Measurements from ENCODE around the gene TPRKB.
"Not testable (repeated sequence)": the region's sequence is repeated elsewhere in the genome, so short reads cannot be mapped to it uniquely, and the experiment has no call there.

Gene TPRKB

DNA sequence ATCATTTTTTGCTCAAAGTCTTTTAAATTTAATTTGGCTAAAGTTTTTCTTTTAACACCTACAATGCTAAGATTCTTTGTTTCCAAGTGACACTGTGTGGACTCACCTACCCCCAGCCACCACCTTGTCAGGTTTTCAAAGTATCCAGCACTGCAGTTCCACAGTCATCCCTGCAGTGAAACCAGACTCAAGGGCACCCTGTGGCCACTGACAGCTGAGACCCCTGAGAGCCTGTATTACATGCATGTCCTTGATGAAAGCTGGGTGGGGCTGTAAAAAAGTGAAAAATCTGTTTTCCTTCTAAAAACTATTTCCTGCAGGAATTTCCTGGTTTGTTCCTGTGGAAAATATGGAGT, 19.9 kb downstream of the TPRKB start:
- no peak overlapping the region for H3K4me3 ChIP-seq (ENCODE audit: low read length)
- TF ChIP-seq ZNF274 (IDR thresholded peaks at IDR 0.05; ENCODE audit: low read depth, low read length) = no peak

DNA sequence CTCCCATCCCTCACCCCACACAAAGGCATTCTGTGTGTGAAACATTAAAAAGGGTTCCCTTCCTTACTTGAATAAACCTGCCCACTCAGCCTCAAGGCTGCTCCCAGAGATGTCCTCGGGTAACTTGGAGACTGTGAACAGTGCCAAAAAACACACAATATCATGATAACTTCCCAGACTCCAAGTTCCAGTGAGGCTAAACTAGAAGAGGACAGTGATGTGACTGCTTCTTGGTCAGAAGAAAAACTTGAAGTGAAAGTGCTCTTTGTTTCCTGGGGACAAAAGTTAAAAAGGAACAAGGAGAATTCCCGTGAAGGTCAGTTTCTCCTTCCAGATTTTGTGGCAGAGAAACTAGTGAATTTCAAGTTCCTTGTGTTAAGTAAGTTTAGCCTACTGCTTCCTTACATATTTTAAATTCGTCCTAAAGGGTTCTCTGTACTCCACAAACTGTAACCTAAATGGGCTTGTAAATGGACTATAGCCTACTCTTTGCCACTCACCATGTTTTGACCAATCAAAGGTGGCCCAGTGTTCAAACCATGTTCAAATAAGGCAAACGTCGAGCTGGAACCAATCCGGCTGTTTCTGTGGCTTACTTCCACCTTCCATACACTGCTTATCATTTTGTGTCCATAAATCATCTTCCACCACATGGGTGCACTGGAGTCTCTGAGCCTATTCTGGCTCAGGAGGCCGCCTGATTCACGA, 20.4 kb downstream of the TPRKB start:
- no peak overlapping the region for H3K4me3 ChIP-seq (ENCODE audit: low read length)
- TF ChIP-seq ZNF274 (IDR thresholded peaks at IDR 0.05; ENCODE audit: low read depth, low read length) = no peak

DNA sequence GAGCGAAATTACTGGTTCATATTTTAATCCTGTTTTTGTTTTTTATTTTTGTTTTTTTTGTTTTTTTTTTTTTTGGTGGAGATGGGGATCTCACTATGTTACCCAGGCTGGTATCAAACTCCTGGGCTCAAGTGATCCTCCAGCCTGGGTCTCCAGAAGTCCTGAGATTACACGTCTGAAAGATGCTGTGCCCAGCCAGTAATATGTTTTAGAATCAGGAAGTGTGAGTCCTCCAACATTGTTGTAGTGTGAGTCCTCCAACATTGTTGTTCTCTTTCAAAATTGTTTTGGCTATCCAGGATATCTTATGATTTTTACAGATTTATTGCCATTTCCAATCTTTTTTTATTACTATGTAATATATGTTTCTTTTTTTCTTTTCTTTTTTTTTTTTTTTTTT, 23.1 kb downstream of the TPRKB start:
- TF ChIP-seq ZNF274 (IDR thresholded peaks at IDR 0.05; ENCODE audit: low read depth, low read length) = peak; percentile 67
- no peak overlapping the region for H3K4me3 ChIP-seq (ENCODE audit: low read length)

DNA sequence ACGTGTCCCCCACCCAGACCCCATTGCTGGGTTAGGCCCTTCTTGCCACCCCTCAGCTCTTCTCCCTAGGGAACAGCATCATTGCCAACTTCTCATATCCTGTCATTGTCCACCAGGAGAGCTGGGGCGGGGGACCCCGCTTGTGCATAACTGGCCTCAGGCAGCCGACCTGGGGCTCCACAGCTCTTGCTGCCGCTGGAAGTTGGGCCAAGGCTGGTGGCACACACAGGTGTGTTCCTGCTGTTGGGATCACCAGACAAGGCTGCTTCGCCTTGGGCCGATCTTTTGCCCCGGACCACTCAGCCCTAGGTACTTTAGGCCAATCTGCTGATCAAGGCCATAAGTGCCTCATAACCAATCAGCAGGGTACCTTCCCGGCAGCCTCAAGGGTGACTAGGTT, 28.6 kb downstream of the TPRKB start:
- H3K4me3 ChIP-seq (ENCODE audit: low read length) = no peak overlapping the region
- TF ChIP-seq ZNF274 (IDR thresholded peaks at IDR 0.05; ENCODE audit: low read depth, low read length) = no peak

DNA sequence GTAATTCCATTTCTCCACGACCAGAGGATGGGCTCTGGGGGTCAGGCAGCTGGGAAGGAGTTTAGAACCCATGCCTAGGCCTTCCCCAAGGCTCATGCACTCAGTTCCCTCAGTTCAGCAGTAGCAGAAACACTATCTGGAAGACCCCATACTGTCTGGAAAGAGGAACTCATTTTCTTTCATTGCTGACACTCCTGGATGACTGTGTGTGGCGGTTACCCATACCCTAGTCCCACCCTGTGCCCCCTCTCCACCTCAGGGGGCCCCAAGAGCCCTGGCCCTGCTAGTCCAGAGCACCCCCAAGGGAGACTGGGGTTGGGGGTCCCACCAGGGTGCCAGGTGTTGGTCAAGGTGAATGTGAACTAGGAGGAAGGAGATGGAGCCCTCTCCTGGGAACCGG, 29.5 kb downstream of the TPRKB start:
- no peak overlapping the region for H3K4me3 ChIP-seq (ENCODE audit: low read length)
- no peak for TF ChIP-seq ZNF274 (IDR thresholded peaks at IDR 0.05; ENCODE audit: low read depth, low read length)

DNA sequence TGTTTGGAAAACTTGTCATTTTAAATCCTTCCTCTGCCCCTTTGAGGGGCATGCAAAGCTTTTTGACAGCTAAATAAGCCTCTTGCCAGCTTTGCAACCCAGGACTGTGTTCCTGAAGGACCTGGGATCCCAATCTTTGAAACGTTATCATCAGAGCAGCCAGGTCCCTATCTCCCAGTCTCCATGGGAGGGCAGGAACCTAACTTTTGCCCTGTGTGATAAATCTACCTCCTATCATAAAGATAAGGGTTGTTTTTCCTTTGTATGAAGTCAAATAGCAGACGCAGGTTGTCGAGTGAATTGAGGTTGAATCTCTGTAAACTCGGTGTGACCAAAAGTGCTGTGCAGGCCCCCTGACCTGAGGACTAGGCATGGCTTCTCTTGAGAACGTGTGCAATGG, 30.1 kb downstream of the TPRKB start:
- no peak overlapping the region for H3K4me3 ChIP-seq (ENCODE audit: low read length)
- no peak for TF ChIP-seq ZNF274 (IDR thresholded peaks at IDR 0.05; ENCODE audit: low read depth, low read length)

DNA sequence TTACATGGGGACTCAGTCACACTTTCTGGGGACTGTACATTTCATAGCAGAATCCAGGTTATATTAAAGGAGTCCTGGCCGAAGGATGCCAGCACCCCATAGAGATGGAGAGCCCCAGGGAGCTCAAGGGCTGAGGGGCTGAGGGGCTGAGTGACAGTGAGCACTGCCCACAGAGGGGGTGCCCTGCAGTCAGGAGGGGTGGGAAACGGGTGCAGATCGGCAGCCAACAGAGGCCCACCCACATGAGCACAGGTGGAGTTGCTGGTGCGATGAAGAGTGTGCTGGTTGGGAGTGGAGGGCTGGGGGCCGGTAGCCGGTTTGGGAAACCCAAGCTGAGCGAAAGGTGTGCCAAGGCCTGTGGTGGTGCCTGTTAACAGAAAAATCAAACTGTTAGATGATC, 32.1 kb downstream of the TPRKB start:
- no peak for TF ChIP-seq ZNF274 (IDR thresholded peaks at IDR 0.05; ENCODE audit: low read depth, low read length)

DNA sequence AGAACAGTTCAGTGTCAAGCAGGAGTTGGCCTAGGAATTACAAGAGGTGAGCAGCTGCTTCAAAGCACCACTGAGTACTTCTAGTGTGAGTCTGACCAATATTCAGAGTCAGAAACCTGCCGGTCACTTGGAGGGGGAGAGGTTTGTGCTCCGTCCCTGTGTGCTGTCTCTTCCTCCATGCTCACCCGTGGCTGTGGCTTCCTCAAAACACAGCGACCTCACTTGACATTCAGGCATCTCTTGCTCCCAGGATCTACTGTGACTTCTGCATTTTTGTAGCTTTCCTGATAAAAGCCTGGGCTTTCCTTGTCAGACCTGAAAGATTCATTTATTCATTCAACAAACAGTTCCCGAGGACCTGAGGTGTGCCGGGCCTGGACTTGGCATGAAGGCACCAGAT, 32.9 kb downstream of the TPRKB start:
- TF ChIP-seq ZNF274 (IDR thresholded peaks at IDR 0.05; ENCODE audit: low read depth, low read length) = no peak
- H3K4me3 ChIP-seq (ENCODE audit: low read length) = no peak overlapping the region

More for the DNA sequence above, 32.1 kb downstream of the TPRKB start:
- no peak overlapping the region for H3K4me3 ChIP-seq (ENCODE audit: low read length)

DNA sequence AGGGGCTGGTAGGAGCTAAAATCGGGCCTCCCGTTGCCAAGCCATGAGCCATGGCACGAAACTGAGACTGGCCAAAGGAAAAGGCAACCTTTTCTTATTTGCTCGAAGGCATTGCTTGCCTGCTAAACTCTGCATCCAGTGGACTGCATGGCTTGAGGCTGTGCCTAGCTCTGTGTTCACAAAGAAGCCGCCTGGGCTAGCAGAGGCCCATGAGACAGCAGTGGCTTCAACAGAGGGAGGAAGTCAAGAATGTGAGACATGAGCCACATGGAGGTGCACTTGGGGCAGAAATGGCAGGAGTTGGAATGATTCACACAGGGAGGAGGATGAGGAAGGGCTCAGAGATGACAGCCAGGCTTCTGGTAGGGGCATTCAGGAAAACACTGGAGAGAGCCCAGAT, 33.5 kb downstream of the TPRKB start:
- TF ChIP-seq ZNF274 (IDR thresholded peaks at IDR 0.05; ENCODE audit: low read depth, low read length) = no peak
- H3K4me3 ChIP-seq (ENCODE audit: low read length) = no peak overlapping the region

DNA sequence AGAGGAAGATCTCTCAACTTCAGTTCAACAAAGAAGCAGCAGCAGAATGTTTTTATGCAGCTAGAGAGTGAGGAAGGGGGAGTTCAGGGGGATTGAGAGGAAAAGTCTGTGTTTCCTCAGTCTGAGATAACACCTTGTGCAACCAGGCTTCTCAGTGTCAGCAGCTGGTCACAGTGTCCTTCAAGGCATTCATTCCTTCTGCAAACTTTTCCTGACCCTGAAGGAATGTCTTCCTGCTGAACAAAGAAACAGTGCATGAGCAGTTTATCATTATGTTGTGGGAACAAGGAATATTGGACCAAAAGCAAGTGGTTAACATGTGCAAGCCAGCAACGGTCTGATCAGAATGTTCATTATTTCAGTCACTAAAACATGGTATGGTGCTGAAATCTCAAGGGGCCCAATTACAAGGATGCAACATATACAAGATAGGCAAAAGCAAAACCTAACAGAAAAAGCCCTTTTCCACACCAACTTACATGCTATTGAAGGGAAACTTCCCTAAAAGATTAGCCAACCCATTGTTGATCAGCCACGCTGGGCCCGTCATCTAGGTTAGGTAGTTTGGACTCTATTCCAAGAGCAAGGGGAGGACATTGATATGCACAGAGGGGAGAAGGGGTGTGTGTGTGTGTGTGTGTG, 34.2 kb downstream of the TPRKB start:
- H3K4me3 ChIP-seq (ENCODE audit: low read length) = not testable (repeated sequence)

DNA sequence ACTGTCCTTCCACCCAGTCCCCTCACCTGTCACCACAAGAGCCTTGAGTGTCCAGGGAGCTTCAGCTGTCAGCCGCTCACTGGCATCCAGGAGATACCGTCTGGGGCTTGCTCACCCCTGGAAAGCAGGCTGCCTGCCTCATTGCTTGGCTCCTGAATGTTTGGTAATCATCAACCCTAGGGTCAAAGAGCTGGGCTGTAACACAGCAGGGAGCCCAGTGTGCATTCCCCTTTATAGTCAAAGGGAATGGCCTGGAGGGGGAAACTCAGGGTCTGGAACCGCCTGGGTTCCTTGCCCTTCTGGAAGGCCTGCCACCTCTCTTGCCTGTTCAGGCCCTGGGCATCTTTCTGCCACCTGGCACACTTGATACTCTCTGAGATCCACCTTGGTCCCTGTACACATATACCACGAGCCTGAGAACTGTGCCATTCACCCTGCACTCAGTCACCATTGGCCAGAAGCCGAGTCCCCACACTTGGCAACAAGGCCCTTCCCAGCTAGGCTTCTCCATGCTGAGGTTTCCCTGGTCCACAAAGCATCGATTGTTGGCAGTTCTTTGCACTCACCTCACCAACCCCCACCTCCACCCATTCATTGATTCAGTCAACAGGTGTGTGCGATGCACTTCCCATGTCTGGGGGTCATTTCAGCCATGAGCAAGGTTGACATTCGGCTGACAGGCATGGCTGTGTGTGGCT, 35.0 kb downstream of the TPRKB start:
- no peak for TF ChIP-seq ZNF274 (IDR thresholded peaks at IDR 0.05; ENCODE audit: low read depth, low read length)
- H3K4me3 ChIP-seq (ENCODE audit: low read length) = no peak overlapping the region

DNA sequence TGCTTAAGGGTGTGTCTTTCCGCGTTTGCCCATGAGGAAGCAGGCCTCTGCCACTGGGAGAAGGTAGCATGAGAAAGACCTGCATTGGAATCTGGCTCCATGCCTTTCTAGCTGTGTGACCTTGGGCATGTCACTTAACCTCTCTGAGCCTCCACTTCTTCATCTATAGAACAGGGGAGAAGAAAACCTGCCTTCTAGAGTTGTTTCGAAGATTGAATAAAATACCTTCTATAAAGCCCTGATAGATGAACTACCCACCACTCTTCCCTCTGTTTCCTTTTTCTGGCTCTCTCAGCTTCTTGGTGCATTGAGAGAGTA, 35.7 kb downstream of the TPRKB start:
- H3K4me3 ChIP-seq (ENCODE audit: low read length) = not testable (repeated sequence)

DNA sequence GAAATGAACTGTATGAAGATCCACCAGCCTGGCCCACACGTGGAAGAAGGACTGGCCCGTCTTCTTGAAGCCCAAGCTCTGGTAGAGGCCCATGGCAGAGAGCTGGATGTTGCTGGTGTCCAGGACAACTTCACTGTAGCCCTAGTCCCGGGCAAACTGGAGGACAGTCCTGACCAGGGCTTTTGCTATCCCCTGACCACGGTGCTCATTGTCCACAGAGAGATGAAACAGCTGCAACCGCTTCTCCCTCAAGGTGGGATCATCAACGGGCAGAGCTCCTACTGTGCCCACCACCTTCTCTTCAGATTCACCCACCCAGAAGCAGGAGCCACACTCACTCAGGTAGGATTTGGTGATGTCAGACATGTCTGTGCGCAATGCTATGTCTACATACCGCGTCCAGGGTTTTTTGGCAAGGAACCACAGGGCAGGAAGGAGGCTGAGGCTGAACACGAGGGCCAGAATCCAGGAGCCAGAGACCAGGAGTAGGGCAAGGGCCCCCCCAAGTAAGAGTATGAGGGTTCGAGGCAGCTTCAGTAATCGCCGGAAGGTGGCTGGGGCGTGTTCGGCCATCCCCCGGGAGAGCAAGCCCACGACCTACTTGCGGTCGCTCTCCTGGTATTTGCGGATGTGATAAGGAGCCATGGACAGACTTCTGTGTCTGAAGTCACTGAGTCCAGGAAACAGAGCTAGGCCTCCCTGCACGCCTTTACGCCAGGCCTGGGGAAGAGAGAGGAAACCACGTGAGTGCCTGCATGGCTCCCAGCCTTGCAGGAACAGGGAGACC, 36.3 kb downstream of the TPRKB start:
- TF ChIP-seq ZNF274 (IDR thresholded peaks at IDR 0.05; ENCODE audit: low read depth, low read length) = no peak
- no peak overlapping the region for H3K4me3 ChIP-seq (ENCODE audit: low read length)

DNA sequence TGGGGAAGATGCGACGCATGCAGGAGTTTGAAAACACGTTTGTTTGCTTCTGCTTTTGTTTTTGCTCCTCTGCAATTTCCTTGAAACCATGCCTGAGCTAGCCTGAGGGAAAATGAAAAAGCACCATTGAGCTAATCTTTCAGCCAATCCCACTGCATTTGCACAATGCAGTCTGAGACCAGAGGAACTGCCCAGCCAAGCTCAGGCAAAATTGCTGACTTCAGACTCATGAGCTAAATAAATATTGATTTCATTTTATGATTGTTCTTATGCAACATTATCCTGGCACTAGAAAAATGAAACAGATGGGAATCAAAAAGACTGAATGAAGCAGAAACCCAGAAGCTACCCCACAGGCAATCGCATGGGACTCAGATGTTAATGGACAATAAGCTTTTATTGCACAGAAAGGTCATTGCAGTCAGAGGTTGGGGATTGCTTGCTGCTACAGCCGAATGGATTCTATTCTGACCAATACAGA, 37.0 kb downstream of the TPRKB start:
- TF ChIP-seq ZNF274 (IDR thresholded peaks at IDR 0.05; ENCODE audit: low read depth, low read length) = no peak

DNA sequence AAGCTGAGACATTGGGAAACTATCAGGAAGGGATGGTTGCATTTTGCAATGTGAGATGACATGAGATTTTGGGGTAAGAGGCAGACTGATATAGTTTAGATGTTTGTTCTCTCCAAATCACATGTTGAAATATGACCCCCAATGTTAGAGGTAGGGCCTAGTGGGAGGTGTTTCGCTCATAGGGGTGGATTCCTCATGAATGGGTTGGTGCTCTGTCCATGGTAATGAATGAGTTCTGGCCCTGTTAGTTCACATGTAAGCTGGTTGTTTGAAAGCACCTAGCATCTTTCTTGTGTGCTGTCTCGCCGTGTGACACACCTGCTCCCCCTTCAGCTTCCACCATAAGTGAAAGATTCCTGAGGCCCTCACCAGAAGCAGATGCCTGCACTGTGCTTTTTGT, 37.7 kb downstream of the TPRKB start:
- TF ChIP-seq ZNF274 (IDR thresholded peaks at IDR 0.05; ENCODE audit: low read depth, low read length) = no peak
- no peak overlapping the region for H3K4me3 ChIP-seq (ENCODE audit: low read length)

More for the DNA sequence above, 37.0 kb downstream of the TPRKB start:
- H3K4me3 ChIP-seq (ENCODE audit: low read length) = no peak overlapping the region

Measured in GM08714 (cell line).